Breast epithelium (tissue), 3 donors: Measurements from ENCODE around the gene FUBP3.

Experiments used
- POLR2A ChIP-seq: fragments of 450-650 bp; IDR thresholded peaks from one replicate; pipeline ENCODE4 v1.6.1; 2016; ENCODE audit warnings: antibody characterized with exemption, mild to moderate bottlenecking, moderate library complexity
- TF ChIP-seq, protein P1 (sequence below), 3 donors: fragments of 450-650 bp; IDR thresholded peaks; one replicate each; pipeline ENCODE4 v1.5.1; 2016 to 2017; ENCODE audit warnings: antibody characterized with exemption in 3 of 3, mild to moderate bottlenecking in 3 of 3, moderate library complexity in 3 of 3

DNA sequence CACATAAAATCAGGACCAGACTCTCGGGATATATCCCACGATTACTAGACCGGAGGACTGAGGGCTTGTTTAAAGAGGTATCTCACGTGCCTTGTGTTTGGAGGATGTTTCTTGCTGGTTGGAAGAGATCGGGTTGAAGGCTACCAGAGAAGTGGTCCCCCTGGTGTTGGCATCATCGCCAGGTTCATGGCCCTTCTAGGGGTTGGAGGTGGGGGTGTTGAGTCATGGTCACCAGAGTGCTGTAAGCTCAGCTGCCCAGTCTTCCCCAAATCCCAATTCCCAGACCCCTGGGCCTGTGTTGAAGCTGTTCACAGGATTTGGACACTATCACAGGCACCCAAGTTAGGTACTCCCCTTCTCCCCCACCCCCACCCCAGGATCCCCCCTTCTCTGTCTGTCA, 55.9 kb downstream of the FUBP3 start:
- TF ChIP-seq, protein P1, sequence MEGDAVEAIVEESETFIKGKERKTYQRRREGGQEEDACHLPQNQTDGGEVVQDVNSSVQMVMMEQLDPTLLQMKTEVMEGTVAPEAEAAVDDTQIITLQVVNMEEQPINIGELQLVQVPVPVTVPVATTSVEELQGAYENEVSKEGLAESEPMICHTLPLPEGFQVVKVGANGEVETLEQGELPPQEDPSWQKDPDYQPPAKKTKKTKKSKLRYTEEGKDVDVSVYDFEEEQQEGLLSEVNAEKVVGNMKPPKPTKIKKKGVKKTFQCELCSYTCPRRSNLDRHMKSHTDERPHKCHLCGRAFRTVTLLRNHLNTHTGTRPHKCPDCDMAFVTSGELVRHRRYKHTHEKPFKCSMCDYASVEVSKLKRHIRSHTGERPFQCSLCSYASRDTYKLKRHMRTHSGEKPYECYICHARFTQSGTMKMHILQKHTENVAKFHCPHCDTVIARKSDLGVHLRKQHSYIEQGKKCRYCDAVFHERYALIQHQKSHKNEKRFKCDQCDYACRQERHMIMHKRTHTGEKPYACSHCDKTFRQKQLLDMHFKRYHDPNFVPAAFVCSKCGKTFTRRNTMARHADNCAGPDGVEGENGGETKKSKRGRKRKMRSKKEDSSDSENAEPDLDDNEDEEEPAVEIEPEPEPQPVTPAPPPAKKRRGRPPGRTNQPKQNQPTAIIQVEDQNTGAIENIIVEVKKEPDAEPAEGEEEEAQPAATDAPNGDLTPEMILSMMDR (IDR thresholded peaks at IDR 0.05): no peak
- TF ChIP-seq POLR2A: no peak
